ENCODE data around the gene CNDP1.

DNA sequence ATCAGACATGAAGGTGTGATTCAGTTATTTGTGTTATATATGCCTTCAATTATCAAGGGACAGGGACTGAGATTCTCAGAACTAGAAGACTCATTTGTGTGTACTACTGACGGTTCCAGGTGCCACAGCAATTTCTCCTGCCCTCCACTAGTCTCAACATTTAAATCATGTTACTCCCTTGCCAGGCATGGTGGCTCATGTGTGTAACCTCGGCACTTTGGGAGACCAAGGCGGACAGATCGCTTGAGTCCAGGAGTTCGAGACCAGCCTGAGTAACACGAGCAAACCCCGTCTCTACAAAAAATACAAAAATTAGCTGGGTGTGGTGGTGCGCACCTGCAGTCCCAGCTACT, 37.0 kb upstream of the CNDP1 start:
- TF ChIP-seq, protein P1, sequence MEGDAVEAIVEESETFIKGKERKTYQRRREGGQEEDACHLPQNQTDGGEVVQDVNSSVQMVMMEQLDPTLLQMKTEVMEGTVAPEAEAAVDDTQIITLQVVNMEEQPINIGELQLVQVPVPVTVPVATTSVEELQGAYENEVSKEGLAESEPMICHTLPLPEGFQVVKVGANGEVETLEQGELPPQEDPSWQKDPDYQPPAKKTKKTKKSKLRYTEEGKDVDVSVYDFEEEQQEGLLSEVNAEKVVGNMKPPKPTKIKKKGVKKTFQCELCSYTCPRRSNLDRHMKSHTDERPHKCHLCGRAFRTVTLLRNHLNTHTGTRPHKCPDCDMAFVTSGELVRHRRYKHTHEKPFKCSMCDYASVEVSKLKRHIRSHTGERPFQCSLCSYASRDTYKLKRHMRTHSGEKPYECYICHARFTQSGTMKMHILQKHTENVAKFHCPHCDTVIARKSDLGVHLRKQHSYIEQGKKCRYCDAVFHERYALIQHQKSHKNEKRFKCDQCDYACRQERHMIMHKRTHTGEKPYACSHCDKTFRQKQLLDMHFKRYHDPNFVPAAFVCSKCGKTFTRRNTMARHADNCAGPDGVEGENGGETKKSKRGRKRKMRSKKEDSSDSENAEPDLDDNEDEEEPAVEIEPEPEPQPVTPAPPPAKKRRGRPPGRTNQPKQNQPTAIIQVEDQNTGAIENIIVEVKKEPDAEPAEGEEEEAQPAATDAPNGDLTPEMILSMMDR (IDR thresholded peaks at IDR 0.05; ENCODE audit: borderline replicate concordance, extremely low read depth, low read length, poor library complexity, severe bottlenecking), result no peak
- no peak for TF ChIP-seq EZH2 (IDR thresholded peaks at IDR 0.05; ENCODE audit: borderline replicate concordance, low read depth, low read length, severe bottlenecking)
